GM13976 (cell line): ENCODE data around the gene KCNAB1.

ENCODE experiments used
- DNase-seq: peaks from one replicate; pipeline ENCODE4 v3.0.0; 2012; ENCODE audit warnings: low spot score
- in situ Hi-C: fragments of 300-500 bp; cut with MboI; formaldehyde crosslinking; loops from one replicate; pipeline ENCODE4 v1.12.0; 2022; ENCODE audit warnings: low sequenced_read_pairs, mixed read lengths, inconsistent platforms; ENCODE audit not compliant: unreplicated experiment
- TF ChIP-seq, protein P1 (sequence below): IDR thresholded peaks from 2 replicates; pipeline ENCODE4 v1.5.1; 2012; ENCODE audit warnings: borderline replicate concordance, mild to moderate bottlenecking; ENCODE audit not compliant: insufficient read depth; ENCODE audit errors: extremely low read depth, missing control alignments, control extremely low read depth

Gene KCNAB1

DNA sequence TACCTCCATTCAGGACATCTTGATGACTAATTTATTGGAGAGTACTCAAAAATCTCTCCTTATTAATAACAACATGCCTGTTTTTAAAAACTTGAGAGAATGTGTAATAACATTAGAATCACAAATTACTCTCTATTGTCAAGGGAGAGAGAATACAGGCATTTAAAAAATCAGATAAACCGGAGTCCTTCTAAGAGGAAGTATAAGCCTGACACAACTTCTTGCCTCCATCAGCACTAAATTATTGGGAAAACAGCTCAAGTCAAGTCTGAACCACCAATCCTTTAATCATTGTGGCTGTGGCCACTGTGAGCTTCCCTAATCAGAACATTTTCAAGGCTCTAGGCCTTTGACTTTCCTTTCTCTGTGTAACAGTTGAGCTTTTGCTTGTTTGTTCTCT, 396.6 kb downstream of the KCNAB1 start:
- DNase-seq = no peak
- TF ChIP-seq, protein P1, sequence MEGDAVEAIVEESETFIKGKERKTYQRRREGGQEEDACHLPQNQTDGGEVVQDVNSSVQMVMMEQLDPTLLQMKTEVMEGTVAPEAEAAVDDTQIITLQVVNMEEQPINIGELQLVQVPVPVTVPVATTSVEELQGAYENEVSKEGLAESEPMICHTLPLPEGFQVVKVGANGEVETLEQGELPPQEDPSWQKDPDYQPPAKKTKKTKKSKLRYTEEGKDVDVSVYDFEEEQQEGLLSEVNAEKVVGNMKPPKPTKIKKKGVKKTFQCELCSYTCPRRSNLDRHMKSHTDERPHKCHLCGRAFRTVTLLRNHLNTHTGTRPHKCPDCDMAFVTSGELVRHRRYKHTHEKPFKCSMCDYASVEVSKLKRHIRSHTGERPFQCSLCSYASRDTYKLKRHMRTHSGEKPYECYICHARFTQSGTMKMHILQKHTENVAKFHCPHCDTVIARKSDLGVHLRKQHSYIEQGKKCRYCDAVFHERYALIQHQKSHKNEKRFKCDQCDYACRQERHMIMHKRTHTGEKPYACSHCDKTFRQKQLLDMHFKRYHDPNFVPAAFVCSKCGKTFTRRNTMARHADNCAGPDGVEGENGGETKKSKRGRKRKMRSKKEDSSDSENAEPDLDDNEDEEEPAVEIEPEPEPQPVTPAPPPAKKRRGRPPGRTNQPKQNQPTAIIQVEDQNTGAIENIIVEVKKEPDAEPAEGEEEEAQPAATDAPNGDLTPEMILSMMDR = no peak
- in situ Hi-C loops = loop anchor here (25.0 kb wide), 1 partner anchor 355 kb away; no protein-coding TSS in a partner anchor

GRCh38 chr3:156518726-156519125, 398.3 kb downstream of the KCNAB1 start:
- in situ Hi-C loops = loop anchor here (25.0 kb wide), 1 partner anchor 356 kb away; no protein-coding TSS in a partner anchor
- TF ChIP-seq, protein P1 = no peak
- no peak for DNase-seq

DNA sequence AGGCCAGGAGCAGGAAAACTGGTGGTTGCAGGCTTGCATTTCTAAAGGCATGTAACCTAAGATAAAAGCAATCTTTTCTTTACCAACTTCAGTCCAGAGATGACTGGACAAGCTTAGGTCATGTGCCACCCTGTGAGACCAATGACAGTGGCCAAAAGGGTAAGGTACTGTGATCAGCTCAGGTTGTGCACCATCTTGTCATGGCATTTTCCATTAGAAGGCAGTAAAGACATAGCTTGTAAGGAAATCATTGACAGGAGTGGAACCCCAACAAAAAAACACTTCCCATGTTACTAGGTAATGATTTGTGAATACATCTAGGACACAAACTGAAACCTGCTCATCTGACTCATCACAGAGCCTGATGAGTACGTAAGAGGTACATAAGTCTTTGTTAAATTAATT, 399.4 kb downstream of the KCNAB1 start:
- no peak for DNase-seq
- in situ Hi-C loops = loop anchor here (25.0 kb wide), 1 partner anchor 357 kb away; no protein-coding TSS in a partner anchor
- TF ChIP-seq, protein P1 = no peak

DNA sequence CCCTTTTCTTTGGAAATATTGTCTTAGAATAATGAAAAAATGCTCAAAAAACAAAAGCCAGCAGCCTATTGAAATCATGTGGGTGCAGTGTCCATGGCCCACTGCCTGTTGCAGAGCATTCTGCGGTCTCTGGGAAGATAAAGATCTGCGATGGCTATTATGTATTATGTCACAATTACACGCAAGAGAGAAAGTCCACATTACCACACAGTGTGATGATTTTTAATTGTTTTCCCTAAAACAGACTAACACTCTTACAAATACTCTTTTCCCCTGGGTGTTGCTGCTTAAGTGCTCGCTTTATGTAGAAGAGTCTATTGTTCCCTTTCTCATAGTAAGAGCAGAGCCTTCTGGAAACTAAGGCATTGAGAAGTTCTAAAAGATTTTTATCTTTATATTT, 402.3 kb downstream of the KCNAB1 start:
- in situ Hi-C loops = loop anchor here (25.0 kb wide), 1 partner anchor 360 kb away; no protein-coding TSS in a partner anchor
- no peak for DNase-seq
- TF ChIP-seq, protein P1 = no peak

DNA sequence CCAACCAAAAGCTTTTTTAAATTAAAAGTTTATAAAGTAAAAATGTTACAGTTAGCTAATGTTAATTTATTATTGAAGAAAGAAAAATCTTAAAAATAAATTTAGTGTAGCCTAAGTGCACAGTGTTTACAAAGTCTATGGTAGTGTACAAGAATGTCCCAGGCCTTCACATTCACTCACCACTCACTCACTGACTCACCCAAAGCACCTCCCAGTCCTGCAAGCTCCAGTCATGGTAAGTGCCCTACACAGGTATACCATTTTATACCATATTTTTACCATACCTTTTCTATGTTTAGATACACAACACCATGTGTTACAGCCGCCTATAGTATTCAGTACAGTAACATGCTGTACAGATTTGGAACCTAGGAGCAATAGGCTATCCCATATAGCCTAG, 405.4 kb downstream of the KCNAB1 start:
- no peak for DNase-seq
- TF ChIP-seq, protein P1 = no peak
- in situ Hi-C loops = loop anchor here (25.0 kb wide), 2 partner anchors 286 to 561 kb away; no protein-coding TSS in a partner anchor

DNA sequence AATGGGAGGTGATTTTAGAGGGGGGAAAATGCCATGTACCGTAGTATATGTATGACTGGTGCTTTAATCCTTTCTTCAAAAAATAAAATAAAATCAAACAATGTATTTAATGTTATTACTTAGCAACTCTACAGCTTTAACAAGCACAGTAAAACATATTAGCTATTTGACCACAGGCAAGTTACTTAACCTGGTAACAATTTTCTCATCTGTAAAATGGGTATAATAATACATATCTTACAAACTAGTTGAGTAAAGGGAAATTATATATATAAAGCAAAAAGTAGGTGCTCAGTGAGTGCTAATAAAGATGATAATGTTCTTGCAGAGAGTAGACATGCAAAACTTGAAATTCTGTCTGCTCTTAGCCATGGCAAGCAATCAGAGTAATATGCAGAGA, 406.7 kb downstream of the KCNAB1 start:
- in situ Hi-C loops = loop anchor here (25.0 kb wide), 2 partner anchors 285 to 560 kb away; no protein-coding TSS in a partner anchor

More for the DNA sequence above, 406.7 kb downstream of the KCNAB1 start:
- TF ChIP-seq, protein P1 = no peak
- DNase-seq = no peak
